H9 (cell line): ENCODE data around the gene ELFN2. TPM values are rescaled to one million over a fixed set of nuclear protein-coding genes. Genes with fewer than 3 reads are reported as not detected.

Experiments used
- DNase-seq: peaks from one replicate; pipeline ENCODE4 v3.0.0-alpha.2; 2017
- H2AFZ ChIP-seq: one replicate; pipeline ENCODE4 v1.6.1; 2013; ENCODE audit warnings: mild to moderate bottlenecking, low read length, control low read depth, moderate library complexity
- H2AK5ac ChIP-seq: 2 replicates; pipeline ENCODE4 v1.6.1; 2013; ENCODE audit warnings: low read length, control low read depth, mixed read lengths; ENCODE audit not compliant: insufficient read length
- H2BK120ac ChIP-seq: one replicate; pipeline ENCODE4 v1.6.1; 2013; ENCODE audit warnings: low read depth, mild to moderate bottlenecking, low read length, control low read depth, inconsistent platforms; ENCODE audit not compliant: poor library complexity, severe bottlenecking
- H2BK12ac ChIP-seq: 2 replicates; pipeline ENCODE4 v1.6.1; 2013; ENCODE audit warnings: low read length, control low read depth, mixed read lengths, low read depth; ENCODE audit not compliant: insufficient read length
- H2BK15ac ChIP-seq: 2 replicates; pipeline ENCODE4 v1.6.1; 2013; ENCODE audit warnings: low read depth, low read length, control low read depth
- H2BK20ac ChIP-seq: one replicate; pipeline ENCODE4 v1.6.1; 2013; ENCODE audit warnings: low read depth, mild to moderate bottlenecking, low read length, control low read depth, inconsistent platforms; ENCODE audit not compliant: poor library complexity, severe bottlenecking
- H2BK5ac ChIP-seq: 2 replicates; pipeline ENCODE4 v1.6.1; 2013; ENCODE audit warnings: low read length, control low read depth, mixed read lengths; ENCODE audit not compliant: insufficient read length
- H3K14ac ChIP-seq: 2 replicates; pipeline ENCODE4 v1.6.1; 2013; ENCODE audit warnings: low read length, control low read depth; ENCODE audit not compliant: insufficient read depth
- H3K18ac ChIP-seq: 2 replicates; pipeline ENCODE4 v1.6.1; 2013; ENCODE audit warnings: low read depth, mild to moderate bottlenecking, mixed read lengths, low read length, control low read depth; ENCODE audit not compliant: insufficient read length
- H3K23ac ChIP-seq: 2 replicates; pipeline ENCODE4 v1.6.1; 2013; ENCODE audit warnings: low read length, control low read depth, mixed read lengths, low read depth; ENCODE audit not compliant: insufficient read length
- H3K23me2 ChIP-seq: 2 replicates; pipeline ENCODE4 v1.6.1; 2013; ENCODE audit warnings: low read depth, mild to moderate bottlenecking, mixed read lengths, low read length, control low read depth; ENCODE audit not compliant: insufficient read length, poor library complexity, severe bottlenecking
- H3K27ac ChIP-seq: 2 replicates; pipeline ENCODE4 v1.5.1; 2013; ENCODE audit warnings: low read length, control low read depth, mixed read lengths, low read depth; ENCODE audit not compliant: insufficient read length
- H3K27me3 ChIP-seq: 2 replicates; pipeline ENCODE4 v1.6.1; 2013; ENCODE audit warnings: low read length, control low read depth, inconsistent platforms; ENCODE audit not compliant: insufficient read depth
- H3K4ac ChIP-seq: 2 replicates; pipeline ENCODE4 v1.6.1; 2013; ENCODE audit warnings: low read depth, mild to moderate bottlenecking, control low read depth, inconsistent platforms, low read length, moderate library complexity
- H3K4me1 ChIP-seq: 2 replicates; pipeline ENCODE4 v1.6.1; 2013; ENCODE audit warnings: low read length, control low read depth, inconsistent platforms; ENCODE audit not compliant: insufficient read depth
- H3K4me2 ChIP-seq: 2 replicates; pipeline ENCODE4 v1.6.1; 2013; ENCODE audit warnings: low read length, control low read depth, mixed read lengths; ENCODE audit not compliant: insufficient read length, insufficient read depth
- H3K56ac ChIP-seq: 2 replicates; pipeline ENCODE4 v1.6.1; 2013; ENCODE audit warnings: low read depth, mild to moderate bottlenecking, mixed read lengths, low read length, control low read depth; ENCODE audit not compliant: insufficient read length
- H3K79me1 ChIP-seq: 2 replicates; pipeline ENCODE4 v1.6.1; 2013; ENCODE audit warnings: low read depth, mild to moderate bottlenecking, moderate library complexity, low read length, control low read depth, inconsistent platforms; ENCODE audit not compliant: insufficient read depth, poor library complexity, severe bottlenecking
- H3K79me2 ChIP-seq: 2 replicates; pipeline ENCODE4 v1.6.1; 2013; ENCODE audit warnings: low read length, control low read depth, inconsistent platforms; ENCODE audit not compliant: insufficient read depth
- H3K9ac ChIP-seq: 2 replicates; pipeline ENCODE4 v1.6.1; 2013; ENCODE audit warnings: low read length, control low read depth, mixed read lengths; ENCODE audit not compliant: insufficient read length; ENCODE audit errors: extremely low read depth
- H3K9me3 ChIP-seq: one replicate; pipeline ENCODE4 v1.6.1; 2013; ENCODE audit warnings: low read depth, low read length, inconsistent platforms; ENCODE audit not compliant: control insufficient read depth
- H3T11ph ChIP-seq: one replicate; pipeline ENCODE4 v1.6.1; 2013; ENCODE audit warnings: mild to moderate bottlenecking, low read length, control low read depth, inconsistent platforms
- H4K20me1 ChIP-seq: one replicate; pipeline ENCODE4 v1.6.1; 2013; ENCODE audit not compliant: control insufficient read depth, insufficient read length, insufficient read depth
- H4K5ac ChIP-seq: 2 replicates; pipeline ENCODE4 v1.6.1; 2013; ENCODE audit warnings: low read depth, mild to moderate bottlenecking, mixed read lengths, low read length, control low read depth; ENCODE audit not compliant: insufficient read length
- H4K8ac ChIP-seq: replicated peaks from 2 replicates; pipeline ENCODE4 v1.6.1; 2013; ENCODE audit warnings: low read length, control low read depth, mixed read lengths, low read depth; ENCODE audit not compliant: insufficient read length
- H4K91ac ChIP-seq: 2 replicates; pipeline ENCODE4 v1.6.1; 2013; ENCODE audit warnings: low read depth, mild to moderate bottlenecking, moderate library complexity, mixed read lengths, low read length, control low read depth; ENCODE audit not compliant: insufficient read length
- H3K27ac Mint-ChIP-seq, 3 experiments: 2 replicates in 2 of 3; 3 replicates in 1 of 3; pipeline ENCODE4 v1.8.0; 2020 to 2021; ENCODE audit warnings: mixed read lengths in 3 of 3, mild to moderate bottlenecking in 1 of 3, moderate library complexity in 1 of 3
- H3K27me3 Mint-ChIP-seq: 2 replicates; pipeline ENCODE4 v1.8.0; 2021; ENCODE audit warnings: low read depth, mild to moderate bottlenecking, moderate library complexity, mixed read lengths
- H3K36me3 Mint-ChIP-seq, 3 experiments: 2 replicates in 2 of 3; 3 replicates in 1 of 3; pipeline ENCODE4 v1.8.0; 2020 to 2021; ENCODE audit warnings: low read depth in 3 of 3, mixed read lengths in 3 of 3; ENCODE audit not compliant: insufficient read depth in 1 of 3
- H3K4me1 Mint-ChIP-seq, 2 experiments: 2 replicates each; pipeline ENCODE4 v1.8.0; 2020; ENCODE audit warnings: mixed read lengths in 2 of 2
- H3K4me3 Mint-ChIP-seq, 2 experiments: 2 replicates in 1 of 2; 3 replicates in 1 of 2; pipeline ENCODE4 v1.8.0; 2020 to 2021; ENCODE audit warnings: mild to moderate bottlenecking in 2 of 2, mixed read lengths in 2 of 2, moderate library complexity in 1 of 2
- H3K9me3 Mint-ChIP-seq, 2 experiments: 2 replicates in 1 of 2; 3 replicates in 1 of 2; pipeline ENCODE4 v1.8.0; 2020; ENCODE audit warnings: mild to moderate bottlenecking in 2 of 2, mixed read lengths in 2 of 2, moderate library complexity in 1 of 2
- WGBS: extraction: QIAGEN DNeasy Blood & Tissue Kit; methylation state at CpG from one replicate; pipeline ENCODE4 v1.1.7; 2013; ENCODE audit warnings: missing lambda C conversion rate, low lambda C conversion rate, mixed read lengths; ENCODE audit not compliant: insufficient read length; ENCODE audit errors: extremely low coverage; 5-methylcytosine and 5-hydroxymethylcytosine counted together
- total RNA-seq: library from RNA; stranded (reverse); gene quantifications from 2 replicates; pipeline ENCODE4 v1.2.1, GENCODE V29; 2021
- TF ChIP-seq, protein P1 (sequence below): fragments of 200-600 bp; sonication (generic); conservative IDR thresholded peaks from 3 replicates; pipeline ENCODE4 v1.8.0; 2021; ENCODE audit warnings: antibody characterized with exemption, mild to moderate bottlenecking

The ELFN2 gene
- total RNA-seq, 1 experiment from 2014 or later, result 0.70 TPM

DNA sequence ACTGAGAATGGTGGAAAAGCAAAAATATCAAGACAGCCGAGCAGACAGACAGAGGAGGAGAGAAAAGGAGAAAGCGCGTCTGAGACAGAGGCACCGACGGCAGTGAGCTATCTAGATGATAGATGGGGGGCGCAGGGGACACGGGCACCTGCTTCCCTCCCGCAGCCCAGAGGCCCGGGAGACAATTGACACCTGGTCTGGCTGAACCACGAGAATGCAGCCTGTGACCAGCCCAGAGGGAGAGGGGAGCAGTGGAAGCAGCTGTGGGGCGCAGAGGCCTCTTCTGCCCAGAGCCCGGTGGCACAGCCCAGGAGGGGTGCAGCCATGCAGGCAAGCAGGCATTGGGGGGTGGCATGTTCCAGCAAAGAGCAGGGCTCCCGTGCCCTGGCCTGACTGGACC is 48.2 kb downstream of the ELFN2 start:
- Histone ChIP-seq H4K20me1 (no peaks in the 10 kb centered on the region), H4K91ac (no peak overlapping the region), H2BK20ac (no peak overlapping the region), H4K8ac (no peak overlapping the region), H2BK15ac (no peak overlapping the region), H3K56ac (no peak overlapping the region), H3K18ac (no peak overlapping the region), H2BK12ac (no peak overlapping the region), H2BK5ac (no peak overlapping the region), H4K5ac (no peak overlapping the region), H3K4me1 (no peaks in the 10 kb centered on the region), H3K23ac (no peak overlapping the region), H3K23me2 (no peaks in the 10 kb centered on the region), H3K79me1 (no peaks in the 10 kb centered on the region), H2AK5ac (no peak overlapping the region), H3K9me3 (no peaks in the 10 kb centered on the region), H3K4ac (no peak overlapping the region), H3K9ac (no peak overlapping the region), H3K79me2 (no peaks in the 10 kb centered on the region), H3K27me3 (no peaks in the 10 kb centered on the region), H3K27ac (no peak overlapping the region), H2BK120ac (no peak overlapping the region), H3T11ph (no peak overlapping the region), H3K14ac (no peak overlapping the region), H2AFZ (no peak overlapping the region), H3K4me2 (no peak overlapping the region)
- Mint-ChIP-seq H3K9me3 (no peaks in the 10 kb centered on the region), H3K36me3 (no peaks in the 10 kb centered on the region), H3K27ac (no peak overlapping the region; a peak in 1 of 7 replicates), H3K4me3 (no peak overlapping the region), H3K27me3 (peaks cover 11% of the 10 kb centered on the region), H3K4me1 (peaks cover 0 to 9% of the 10 kb centered on the region in 2 experiments; a peak in 2 of 4 replicates)
- DNase-seq, result no peak
- TF ChIP-seq, protein P1, sequence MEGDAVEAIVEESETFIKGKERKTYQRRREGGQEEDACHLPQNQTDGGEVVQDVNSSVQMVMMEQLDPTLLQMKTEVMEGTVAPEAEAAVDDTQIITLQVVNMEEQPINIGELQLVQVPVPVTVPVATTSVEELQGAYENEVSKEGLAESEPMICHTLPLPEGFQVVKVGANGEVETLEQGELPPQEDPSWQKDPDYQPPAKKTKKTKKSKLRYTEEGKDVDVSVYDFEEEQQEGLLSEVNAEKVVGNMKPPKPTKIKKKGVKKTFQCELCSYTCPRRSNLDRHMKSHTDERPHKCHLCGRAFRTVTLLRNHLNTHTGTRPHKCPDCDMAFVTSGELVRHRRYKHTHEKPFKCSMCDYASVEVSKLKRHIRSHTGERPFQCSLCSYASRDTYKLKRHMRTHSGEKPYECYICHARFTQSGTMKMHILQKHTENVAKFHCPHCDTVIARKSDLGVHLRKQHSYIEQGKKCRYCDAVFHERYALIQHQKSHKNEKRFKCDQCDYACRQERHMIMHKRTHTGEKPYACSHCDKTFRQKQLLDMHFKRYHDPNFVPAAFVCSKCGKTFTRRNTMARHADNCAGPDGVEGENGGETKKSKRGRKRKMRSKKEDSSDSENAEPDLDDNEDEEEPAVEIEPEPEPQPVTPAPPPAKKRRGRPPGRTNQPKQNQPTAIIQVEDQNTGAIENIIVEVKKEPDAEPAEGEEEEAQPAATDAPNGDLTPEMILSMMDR, result no peak
- WGBS, result no CpG with 5 or more reads among the region's 13 CpGs
